ENCODE data around the gene TET1. TPM values are rescaled to one million over a fixed set of nuclear protein-coding genes. Genes with fewer than 3 reads are reported as not detected.

The TET1 gene
- total RNA-seq, 1 experiment from 2014 or later = 2.3 TPM

DNA sequence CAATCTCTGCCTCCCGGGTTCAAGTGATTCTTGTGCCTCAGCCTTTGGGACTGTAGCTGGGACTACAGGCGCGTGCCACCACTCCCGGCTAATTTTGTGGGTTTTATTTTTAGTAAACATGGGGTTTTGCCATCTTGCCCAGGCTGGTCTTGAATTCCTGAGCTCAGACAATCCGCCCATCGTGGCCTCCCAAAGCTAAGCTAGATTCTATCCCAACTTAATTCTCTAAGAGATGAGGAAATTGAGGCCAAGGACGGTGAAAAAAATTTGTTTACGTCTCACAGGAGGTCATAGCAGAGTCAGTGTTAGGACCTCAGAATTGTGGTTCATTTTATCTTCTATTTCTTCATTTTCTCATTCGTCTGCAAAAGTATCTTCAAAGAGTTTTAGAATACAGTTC is 167.0 kb downstream of the TET1 start:
- H3K4me3 ChIP-seq (ENCODE audit: low read depth in 2 of 2, low read length in 2 of 2) = no peak overlapping the region
- intact Hi-C loops (cut with micrococcal nuclease; ENCODE audit: unreplicated experiment) = no loop called here
- no peak for ATAC-seq
- TF ChIP-seq, protein P1, sequence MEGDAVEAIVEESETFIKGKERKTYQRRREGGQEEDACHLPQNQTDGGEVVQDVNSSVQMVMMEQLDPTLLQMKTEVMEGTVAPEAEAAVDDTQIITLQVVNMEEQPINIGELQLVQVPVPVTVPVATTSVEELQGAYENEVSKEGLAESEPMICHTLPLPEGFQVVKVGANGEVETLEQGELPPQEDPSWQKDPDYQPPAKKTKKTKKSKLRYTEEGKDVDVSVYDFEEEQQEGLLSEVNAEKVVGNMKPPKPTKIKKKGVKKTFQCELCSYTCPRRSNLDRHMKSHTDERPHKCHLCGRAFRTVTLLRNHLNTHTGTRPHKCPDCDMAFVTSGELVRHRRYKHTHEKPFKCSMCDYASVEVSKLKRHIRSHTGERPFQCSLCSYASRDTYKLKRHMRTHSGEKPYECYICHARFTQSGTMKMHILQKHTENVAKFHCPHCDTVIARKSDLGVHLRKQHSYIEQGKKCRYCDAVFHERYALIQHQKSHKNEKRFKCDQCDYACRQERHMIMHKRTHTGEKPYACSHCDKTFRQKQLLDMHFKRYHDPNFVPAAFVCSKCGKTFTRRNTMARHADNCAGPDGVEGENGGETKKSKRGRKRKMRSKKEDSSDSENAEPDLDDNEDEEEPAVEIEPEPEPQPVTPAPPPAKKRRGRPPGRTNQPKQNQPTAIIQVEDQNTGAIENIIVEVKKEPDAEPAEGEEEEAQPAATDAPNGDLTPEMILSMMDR (IDR thresholded peaks at IDR 0.05) = no peak
- no peak for TF ChIP-seq POLR2AphosphoS5 (IDR thresholded peaks at IDR 0.05; ENCODE audit: low read depth, low read length)
- no peak overlapping the region for H3K27ac ChIP-seq (ENCODE audit: low read length)
- H3K36me3 ChIP-seq (ENCODE audit: control insufficient read depth, insufficient read depth, low read length) = peaks cover 23% of the 10 kb centered on the region; the same call in 1 of the 2 replicates
- H3K9me3 ChIP-seq (ENCODE audit: control insufficient read depth, insufficient read depth, low read depth, low read length) = no peaks in the 10 kb centered on the region
- no TSS peak for BruUV-seq (replicated peaks)
- no peaks in the 10 kb centered on the region; the same call in 1 of the 2 replicates for H3K4me1 ChIP-seq (ENCODE audit: control insufficient read depth, insufficient read depth, low read length)
- H3K27me3 ChIP-seq (ENCODE audit: control insufficient read depth, insufficient read depth, low read length) = no peaks in the 10 kb centered on the region
- no peak for DNase-seq (ENCODE audit: low read depth, low spot score)
- ChIA-PET CTCF (no interaction called here), POLR2A (no interaction called here)
- in situ Hi-C loops (cut with HindIII; ENCODE audit: low pct_unique_long_range_greater_than_20kb, low sequenced_read_pairs) = no loop called here

DNA sequence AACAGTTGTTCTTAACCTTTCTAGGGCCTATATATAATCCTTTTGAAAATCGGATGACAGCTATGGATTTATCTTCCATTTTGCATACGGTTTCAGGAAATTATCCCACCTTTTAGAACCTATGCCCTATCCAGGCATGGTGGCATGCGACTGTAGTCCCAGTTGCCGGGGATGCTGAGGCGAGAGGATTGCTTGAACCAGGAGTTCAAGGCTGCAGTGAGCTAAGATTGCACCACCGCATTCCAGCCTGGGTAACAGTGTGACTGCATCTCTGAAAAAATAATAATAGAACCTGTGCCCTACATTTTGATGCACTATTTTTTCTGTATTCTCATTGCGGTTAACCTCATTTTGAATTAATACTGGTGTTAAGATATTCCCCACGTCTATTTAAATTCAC is 172.5 kb downstream of the TET1 start:
- ChIA-PET CTCF (no interaction called here), POLR2A (no interaction called here)
- no TSS peak for BruUV-seq (replicated peaks)
- Histone ChIP-seq H3K4me3 (ENCODE audit: low read depth in 2 of 2, low read length in 2 of 2) (no peak overlapping the region), H3K27me3 (ENCODE audit: control insufficient read depth, insufficient read depth, low read length) (no peaks in the 10 kb centered on the region), H3K27ac (ENCODE audit: low read length) (no peak overlapping the region), H3K9me3 (ENCODE audit: control insufficient read depth, insufficient read depth, low read depth, low read length) (no peaks in the 10 kb centered on the region), H3K36me3 (ENCODE audit: control insufficient read depth, insufficient read depth, low read length) (peaks cover 31% of the 10 kb centered on the region), H3K4me1 (ENCODE audit: control insufficient read depth, insufficient read depth, low read length) (no peaks in the 10 kb centered on the region; the same call in 1 of the 2 replicates)
- in situ Hi-C loops (cut with HindIII; ENCODE audit: low pct_unique_long_range_greater_than_20kb, low sequenced_read_pairs) (no loop called here), intact Hi-C loops (cut with micrococcal nuclease; ENCODE audit: unreplicated experiment) (no loop called here)
- DNase-seq (ENCODE audit: low read depth, low spot score) (no peak), ATAC-seq (0 out of 2 replicates have a peak, but pooled peaks have one; percentile 23)
- TF ChIP-seq, protein P2, sequence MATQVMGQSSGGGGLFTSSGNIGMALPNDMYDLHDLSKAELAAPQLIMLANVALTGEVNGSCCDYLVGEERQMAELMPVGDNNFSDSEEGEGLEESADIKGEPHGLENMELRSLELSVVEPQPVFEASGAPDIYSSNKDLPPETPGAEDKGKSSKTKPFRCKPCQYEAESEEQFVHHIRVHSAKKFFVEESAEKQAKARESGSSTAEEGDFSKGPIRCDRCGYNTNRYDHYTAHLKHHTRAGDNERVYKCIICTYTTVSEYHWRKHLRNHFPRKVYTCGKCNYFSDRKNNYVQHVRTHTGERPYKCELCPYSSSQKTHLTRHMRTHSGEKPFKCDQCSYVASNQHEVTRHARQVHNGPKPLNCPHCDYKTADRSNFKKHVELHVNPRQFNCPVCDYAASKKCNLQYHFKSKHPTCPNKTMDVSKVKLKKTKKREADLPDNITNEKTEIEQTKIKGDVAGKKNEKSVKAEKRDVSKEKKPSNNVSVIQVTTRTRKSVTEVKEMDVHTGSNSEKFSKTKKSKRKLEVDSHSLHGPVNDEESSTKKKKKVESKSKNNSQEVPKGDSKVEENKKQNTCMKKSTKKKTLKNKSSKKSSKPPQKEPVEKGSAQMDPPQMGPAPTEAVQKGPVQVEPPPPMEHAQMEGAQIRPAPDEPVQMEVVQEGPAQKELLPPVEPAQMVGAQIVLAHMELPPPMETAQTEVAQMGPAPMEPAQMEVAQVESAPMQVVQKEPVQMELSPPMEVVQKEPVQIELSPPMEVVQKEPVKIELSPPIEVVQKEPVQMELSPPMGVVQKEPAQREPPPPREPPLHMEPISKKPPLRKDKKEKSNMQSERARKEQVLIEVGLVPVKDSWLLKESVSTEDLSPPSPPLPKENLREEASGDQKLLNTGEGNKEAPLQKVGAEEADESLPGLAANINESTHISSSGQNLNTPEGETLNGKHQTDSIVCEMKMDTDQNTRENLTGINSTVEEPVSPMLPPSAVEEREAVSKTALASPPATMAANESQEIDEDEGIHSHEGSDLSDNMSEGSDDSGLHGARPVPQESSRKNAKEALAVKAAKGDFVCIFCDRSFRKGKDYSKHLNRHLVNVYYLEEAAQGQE (IDR thresholded peaks at IDR 0.05; ENCODE audit: insufficient read depth in 1 of 2, low read depth in 2 of 2, low read length in 1 of 2) = no peak
- TF ChIP-seq TCF7L2 (IDR thresholded peaks at IDR 0.05; ENCODE audit: low read depth, low read length) (no peak), SIN3A (IDR thresholded peaks at IDR 0.05; ENCODE audit: borderline replicate concordance, insufficient read depth, low read depth, low read length) (no peak), POLR2AphosphoS5 (IDR thresholded peaks at IDR 0.05; ENCODE audit: low read depth, low read length) (no peak)
- TF ChIP-seq, protein P1 (IDR thresholded peaks at IDR 0.05) = no peak

All from Panc1 (cell line).